K562 (cell line): ENCODE measurements around the gene ACHE. TPM values are rescaled to one million over a fixed set of nuclear protein-coding genes. Genes with fewer than 3 reads are reported as not detected.
A peak's percentile ranks its signal among the peaks of the same experiment; 100 is the strongest.

Experiments used
- BRD9 ChIP-seq: fragments of 450-650 bp; IDR thresholded peaks from 2 replicates; pipeline ENCODE4 v1.6.1; 2018; ENCODE audit warnings: low read depth; ENCODE audit not compliant: partially characterized antibody
- BRF1 ChIP-seq: IDR thresholded peaks from 3 replicates; pipeline ENCODE4 v1.6.1; 2011; ENCODE audit warnings: borderline replicate concordance, mild to moderate bottlenecking; ENCODE audit not compliant: insufficient read length; ENCODE audit errors: extremely low read depth
- CHD2 ChIP-seq: IDR thresholded peaks from 2 replicates; pipeline ENCODE4 v1.6.1; 2011; ENCODE audit warnings: low read depth, low read length
- CSDE1 ChIP-seq, 2 experiments: fragments of 450-650 bp; IDR thresholded peaks; 2 replicates each; pipeline ENCODE4 v1.6.1; 2016; ENCODE audit warnings: mild to moderate bottlenecking in 1 of 2
- E2F3 ChIP-seq: fragments of 250-450 bp; sonication (Bioruptor Pico); IDR thresholded peaks from 2 replicates; pipeline ENCODE4 v1.4.0; 2020; ENCODE audit warnings: mild to moderate bottlenecking
- JUND ChIP-seq, 2 experiments: IDR thresholded peaks; 2 replicates in 1 of 2; 3 replicates in 1 of 2; pipeline ENCODE4 v1.6.1; 2011; ENCODE audit warnings: borderline replicate concordance in 2 of 2, low read depth in 2 of 2, low read length in 2 of 2, improper control_type of control experiment in 1 of 2, missing biosample characterization in 1 of 2, missing genetic modification characterization in 1 of 2, missing genetic modification reagents in 1 of 2
- MYC ChIP-seq, 2 experiments: fragments of 250-450 bp in 1 of 2; sonication (Bioruptor Pico) in 1 of 2; IDR thresholded peaks; 2 replicates each; pipeline versions ENCODE4 v1.5.1 to v1.6.1; 2012 to 2021; ENCODE audit warnings: low read depth in 2 of 2, borderline replicate concordance in 1 of 2, improper control_type of control experiment in 1 of 2, low read length in 1 of 2, mild to moderate bottlenecking in 1 of 2, moderate library complexity in 1 of 2
- RBM22 ChIP-seq: fragments of 200-400 bp; formaldehyde crosslinking; IDR thresholded peaks from 2 replicates; pipeline ENCODE4 v1.6.1; 2018; ENCODE audit warnings: low read length, low read depth; ENCODE audit not compliant: poor library complexity, severe bottlenecking
- SMARCB1 ChIP-seq: IDR thresholded peaks from 2 replicates; pipeline ENCODE4 v1.6.1; 2011; ENCODE audit warnings: improper control_type of control experiment, low read depth; ENCODE audit not compliant: insufficient read length
- SMC3 ChIP-seq: conservative IDR thresholded peaks from 2 replicates; pipeline ENCODE4 v1.6.1; 2011; ENCODE audit warnings: low read depth, low read length, improper control_type of control experiment; ENCODE audit not compliant: insufficient read depth
- ZNF644 ChIP-seq: fragments of 200-800 bp; sonication (Bioruptor generic); IDR thresholded peaks from 2 replicates; pipeline ENCODE4 v1.6.1; 2016; ENCODE audit warnings: low read depth, missing genetic modification characterization, missing compliant biosample characterization
- ZNF764 ChIP-seq: fragments of 250-450 bp; sonication (Bioruptor Pico); IDR thresholded peaks from 2 replicates; pipeline ENCODE4 v1.4.0; 2020; ENCODE audit warnings: low read depth, mild to moderate bottlenecking, moderate library complexity
- polyA plus RNA-seq, 8 experiments: library from polyadenylated mRNA; depleted of rRNA in 4 of 8; stranded (reverse) in 5 of 8; unstranded in 3 of 8; fragments of >200 nt; fragmentation: Nextera tagmentation in 2 of 8; fragmentation: Illumina TruSeq in 1 of 8; extraction: Ambion mirVana in 2 of 8; extraction: Trizol in 1 of 8; gene quantifications; 2 replicates each; pipeline versions ENCODE4 v1.2.1 to v1.2.3, GENCODE V29; 2011 to 2014; ENCODE audit warnings: inconsistent platforms in 1 of 8, missing spikeins in 1 of 8
- total RNA-seq, 7 experiments: library from RNA; depleted of rRNA in 6 of 7; stranded (reverse); fragments of >200 nt in 6 of 7; fragmentation: Illumina TruSeq in 2 of 7; extraction: Trizol in 2 of 7; gene quantifications; 2 replicates each; pipeline versions ENCODE4 v1.2.1 to v1.2.3, GENCODE V29; 2011 to 2021; ENCODE audit warnings: low replicate concordance in 1 of 7
- TF ChIP-seq, protein P1 (sequence below): fragments of 250-450 bp; sonication (Bioruptor Pico); IDR thresholded peaks from 2 replicates; pipeline ENCODE4 v1.5.0; 2022; ENCODE audit warnings: mild to moderate bottlenecking
- TF ChIP-seq, protein P2 (sequence below): fragments of 450-650 bp; IDR thresholded peaks from 2 replicates; pipeline ENCODE4 v1.6.1; 2018; ENCODE audit warnings: mild to moderate bottlenecking, low read depth; ENCODE audit not compliant: partially characterized antibody
- TF ChIP-seq, protein P3 (sequence below): IDR thresholded peaks from 2 replicates; pipeline ENCODE4 v1.6.1; 2011; ENCODE audit not compliant: insufficient read length; ENCODE audit errors: extremely low read depth
- TF ChIP-seq, protein P4 (sequence below), 3 experiments: IDR thresholded peaks in 2 of 3; conservative IDR thresholded peaks in 1 of 3; 2 replicates each; pipeline ENCODE4 v1.5.1; 2011 to 2012; ENCODE audit warnings: low read length in 3 of 3, mild to moderate bottlenecking in 3 of 3, control low read depth in 2 of 3, improper control_type of control experiment in 1 of 3, inconsistent platforms in 1 of 3, low read depth in 1 of 3, mixed read lengths in 1 of 3, moderate library complexity in 1 of 3; ENCODE audit not compliant: insufficient read depth in 2 of 3
- TF ChIP-seq, protein P5 (sequence below): fragments of 250-450 bp; sonication (Bioruptor Pico); IDR thresholded peaks from 2 replicates; pipeline ENCODE4 v1.5.1; 2021; ENCODE audit warnings: mild to moderate bottlenecking

The ACHE gene
- total and polyA plus RNA-seq, 9 of the 15 experiments (the other 6 are each of a cell fraction or from before 2014, with no cell fraction given): 0.04 to 8.8 (median 1.9) TPM

DNA sequence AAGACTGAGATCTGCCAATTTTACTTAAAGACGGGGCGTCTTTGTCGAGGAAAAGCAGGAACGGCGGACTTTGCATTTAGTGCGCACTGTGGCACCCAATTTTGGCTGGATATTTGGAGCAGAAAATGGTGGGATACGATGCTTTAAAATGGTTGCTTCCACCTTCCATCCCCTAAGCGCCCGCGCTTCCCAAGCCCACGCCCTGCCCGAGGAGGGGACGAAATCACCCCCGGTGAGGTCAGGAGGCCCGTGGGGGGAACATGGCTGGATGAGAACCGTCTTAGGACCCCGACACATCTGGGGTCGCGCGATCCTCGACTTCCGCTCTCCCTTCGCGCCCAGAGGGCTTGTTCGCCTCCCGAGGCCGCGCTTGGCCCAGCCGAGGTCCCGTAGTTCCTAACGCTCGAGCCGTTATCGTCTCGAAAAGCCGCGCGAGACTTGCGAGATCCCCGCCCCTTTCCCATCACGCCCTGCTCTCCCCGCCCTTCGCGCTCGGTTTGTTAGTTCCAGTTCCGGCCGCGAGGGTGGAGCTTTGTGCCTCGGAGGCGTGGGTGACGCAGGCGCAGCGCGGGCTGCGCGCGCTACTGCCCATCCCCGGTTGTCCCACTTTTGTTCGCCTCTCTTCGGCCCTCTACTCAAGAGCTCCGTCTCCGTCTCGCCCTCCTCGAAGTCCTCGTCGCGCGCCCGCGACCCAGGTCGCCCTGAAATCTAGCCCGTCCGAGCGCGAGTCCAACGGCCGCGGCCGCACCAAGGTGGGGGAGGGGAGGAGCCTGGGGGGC, 20.9 kb downstream of the ACHE start, which contains the start of gene SRRT (continued):
- TF ChIP-seq MYC (IDR thresholded peaks at IDR 0.05; ENCODE audit: low read depth, low read length) (peak; percentile 93; the same call in 1 of the 2 replicates), MYC (CRISPR knock-in tag; IDR thresholded peaks at IDR 0.05; ENCODE audit: borderline replicate concordance, low read depth) (peak; percentile 83; the same call in 1 of the 2 replicates), RBM22 (peak; percentile 73), CHD2 (peak; percentile 98), BRD9 (peak; percentile 94), ZNF644 (tag) (peak; percentile 58; the same call in 1 of the 2 replicates), E2F3 (CRISPR knock-in tag) (peak; percentile 97), SMARCB1 (no peak), SMC3 (0 out of 2 replicates have a peak, but pooled peaks have one; percentile 5), JUND (IDR thresholded peaks at IDR 0.05; ENCODE audit: borderline replicate concordance, low read depth, low read length) (peak; percentile 73; the same call in 1 of the 2 replicates), JUND (tag; IDR thresholded peaks at IDR 0.05; ENCODE audit: borderline replicate concordance, low read depth, low read length) (peak; percentile 47; the same call in 1 of the 3 replicates), ZNF764 (CRISPR knock-in tag) (peak; percentile 81), BRF1 (no peak), CSDE1 (IDR thresholded peaks at IDR 0.05) (peak; percentile 29 to 83; a peak in 3 of 4 replicates)
- TF ChIP-seq, protein P1, sequence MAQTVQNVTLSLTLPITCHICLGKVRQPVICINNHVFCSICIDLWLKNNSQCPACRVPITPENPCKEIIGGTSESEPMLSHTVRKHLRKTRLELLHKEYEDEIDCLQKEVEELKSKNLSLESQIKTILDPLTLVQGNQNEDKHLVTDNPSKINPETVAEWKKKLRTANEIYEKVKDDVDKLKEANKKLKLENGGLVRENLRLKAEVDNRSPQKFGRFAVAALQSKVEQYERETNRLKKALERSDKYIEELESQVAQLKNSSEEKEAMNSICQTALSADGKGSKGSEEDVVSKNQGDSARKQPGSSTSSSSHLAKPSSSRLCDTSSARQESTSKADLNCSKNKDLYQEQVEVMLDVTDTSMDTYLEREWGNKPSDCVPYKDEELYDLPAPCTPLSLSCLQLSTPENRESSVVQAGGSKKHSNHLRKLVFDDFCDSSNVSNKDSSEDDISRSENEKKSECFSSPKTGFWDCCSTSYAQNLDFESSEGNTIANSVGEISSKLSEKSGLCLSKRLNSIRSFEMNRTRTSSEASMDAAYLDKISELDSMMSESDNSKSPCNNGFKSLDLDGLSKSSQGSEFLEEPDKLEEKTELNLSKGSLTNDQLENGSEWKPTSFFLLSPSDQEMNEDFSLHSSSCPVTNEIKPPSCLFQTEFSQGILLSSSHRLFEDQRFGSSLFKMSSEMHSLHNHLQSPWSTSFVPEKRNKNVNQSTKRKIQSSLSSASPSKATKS (CRISPR knock-in tag): no peak
- TF ChIP-seq, protein P2, sequence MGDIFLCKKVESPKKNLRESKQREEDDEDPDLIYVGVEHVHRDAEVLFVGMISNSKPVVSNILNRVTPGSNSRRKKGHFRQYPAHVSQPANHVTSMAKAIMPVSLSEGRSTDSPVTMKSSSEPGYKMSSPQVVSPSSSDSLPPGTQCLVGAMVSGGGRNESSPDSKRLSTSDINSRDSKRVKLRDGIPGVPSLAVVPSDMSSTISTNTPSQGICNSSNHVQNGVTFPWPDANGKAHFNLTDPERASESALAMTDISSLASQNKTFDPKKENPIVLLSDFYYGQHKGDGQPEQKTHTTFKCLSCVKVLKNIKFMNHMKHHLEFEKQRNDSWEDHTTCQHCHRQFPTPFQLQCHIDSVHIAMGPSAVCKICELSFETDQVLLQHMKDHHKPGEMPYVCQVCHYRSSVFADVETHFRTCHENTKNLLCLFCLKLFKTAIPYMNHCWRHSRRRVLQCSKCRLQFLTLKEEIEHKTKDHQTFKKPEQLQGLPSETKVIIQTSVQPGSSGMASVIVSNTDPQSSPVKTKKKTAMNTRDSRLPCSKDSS: no peak
- TF ChIP-seq, protein P3, sequence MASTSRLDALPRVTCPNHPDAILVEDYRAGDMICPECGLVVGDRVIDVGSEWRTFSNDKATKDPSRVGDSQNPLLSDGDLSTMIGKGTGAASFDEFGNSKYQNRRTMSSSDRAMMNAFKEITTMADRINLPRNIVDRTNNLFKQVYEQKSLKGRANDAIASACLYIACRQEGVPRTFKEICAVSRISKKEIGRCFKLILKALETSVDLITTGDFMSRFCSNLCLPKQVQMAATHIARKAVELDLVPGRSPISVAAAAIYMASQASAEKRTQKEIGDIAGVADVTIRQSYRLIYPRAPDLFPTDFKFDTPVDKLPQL: no peak
- TF ChIP-seq, protein P4, sequence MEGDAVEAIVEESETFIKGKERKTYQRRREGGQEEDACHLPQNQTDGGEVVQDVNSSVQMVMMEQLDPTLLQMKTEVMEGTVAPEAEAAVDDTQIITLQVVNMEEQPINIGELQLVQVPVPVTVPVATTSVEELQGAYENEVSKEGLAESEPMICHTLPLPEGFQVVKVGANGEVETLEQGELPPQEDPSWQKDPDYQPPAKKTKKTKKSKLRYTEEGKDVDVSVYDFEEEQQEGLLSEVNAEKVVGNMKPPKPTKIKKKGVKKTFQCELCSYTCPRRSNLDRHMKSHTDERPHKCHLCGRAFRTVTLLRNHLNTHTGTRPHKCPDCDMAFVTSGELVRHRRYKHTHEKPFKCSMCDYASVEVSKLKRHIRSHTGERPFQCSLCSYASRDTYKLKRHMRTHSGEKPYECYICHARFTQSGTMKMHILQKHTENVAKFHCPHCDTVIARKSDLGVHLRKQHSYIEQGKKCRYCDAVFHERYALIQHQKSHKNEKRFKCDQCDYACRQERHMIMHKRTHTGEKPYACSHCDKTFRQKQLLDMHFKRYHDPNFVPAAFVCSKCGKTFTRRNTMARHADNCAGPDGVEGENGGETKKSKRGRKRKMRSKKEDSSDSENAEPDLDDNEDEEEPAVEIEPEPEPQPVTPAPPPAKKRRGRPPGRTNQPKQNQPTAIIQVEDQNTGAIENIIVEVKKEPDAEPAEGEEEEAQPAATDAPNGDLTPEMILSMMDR (IDR thresholded peaks at IDR 0.05 in 2 of 3, conservative IDR thresholded peaks at IDR 0.05 in 1 of 3; ENCODE audit: insufficient read depth in 2 of 3, low read depth in 1 of 3, low read length in 3 of 3): peak; percentile 37 to 41 (median 41); a peak in 4 of 6 replicates
- TF ChIP-seq, protein P5, sequence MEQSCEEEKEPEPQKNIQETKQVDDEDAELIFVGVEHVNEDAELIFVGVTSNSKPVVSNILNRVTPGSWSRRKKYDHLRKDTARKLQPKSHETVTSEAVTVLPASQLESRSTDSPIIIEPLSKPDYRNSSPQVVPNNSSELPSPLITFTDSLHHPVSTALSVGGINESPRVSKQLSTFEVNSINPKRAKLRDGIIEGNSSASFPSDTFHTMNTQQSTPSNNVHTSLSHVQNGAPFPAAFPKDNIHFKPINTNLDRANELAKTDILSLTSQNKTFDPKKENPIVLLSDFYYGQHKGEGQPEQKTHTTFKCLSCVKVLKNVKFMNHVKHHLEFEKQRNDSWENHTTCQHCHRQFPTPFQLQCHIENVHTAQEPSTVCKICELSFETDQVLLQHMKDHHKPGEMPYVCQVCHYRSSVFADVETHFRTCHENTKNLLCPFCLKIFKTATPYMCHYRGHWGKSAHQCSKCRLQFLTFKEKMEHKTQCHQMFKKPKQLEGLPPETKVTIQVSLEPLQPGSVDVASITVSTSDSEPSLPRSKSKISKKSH: no peak
